C4-2B (cell line): ENCODE data around the gene SLC26A3.

Source experiments
- H3K27ac ChIP-seq: fragments of 450-650 bp; 2 replicates; pipeline ENCODE4 v1.5.1; 2017
- ZFX ChIP-seq: fragments of 450-650 bp; IDR thresholded peaks from 2 replicates; pipeline ENCODE4 v1.6.1; 2017
- TF ChIP-seq, protein P1 (sequence below): fragments of 450-650 bp; conservative IDR thresholded peaks from 2 replicates; pipeline ENCODE4 v1.5.1; 2017; ENCODE audit warnings: mild to moderate bottlenecking

Gene SLC26A3

DNA sequence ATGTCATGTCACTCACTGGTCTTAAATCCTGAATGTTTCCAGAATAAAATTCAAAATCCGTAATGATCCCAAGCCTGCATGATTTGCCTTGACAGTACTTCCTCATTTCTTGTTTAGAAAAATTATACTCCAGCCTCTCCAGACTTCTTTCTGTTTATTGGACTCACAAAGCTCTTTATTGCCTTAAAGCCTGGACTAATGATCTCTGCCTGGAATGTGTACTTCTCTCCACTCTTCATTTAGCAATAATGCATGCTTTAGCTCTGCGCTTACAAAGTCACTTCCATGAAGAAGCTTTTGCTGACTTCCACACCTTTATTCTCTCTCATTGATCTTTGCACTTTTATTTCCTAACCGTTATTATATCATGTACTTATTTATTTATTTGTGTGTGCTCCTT is 27.4 kb upstream of the SLC26A3 start:
- no peak overlapping the region for H3K27ac ChIP-seq

DNA sequence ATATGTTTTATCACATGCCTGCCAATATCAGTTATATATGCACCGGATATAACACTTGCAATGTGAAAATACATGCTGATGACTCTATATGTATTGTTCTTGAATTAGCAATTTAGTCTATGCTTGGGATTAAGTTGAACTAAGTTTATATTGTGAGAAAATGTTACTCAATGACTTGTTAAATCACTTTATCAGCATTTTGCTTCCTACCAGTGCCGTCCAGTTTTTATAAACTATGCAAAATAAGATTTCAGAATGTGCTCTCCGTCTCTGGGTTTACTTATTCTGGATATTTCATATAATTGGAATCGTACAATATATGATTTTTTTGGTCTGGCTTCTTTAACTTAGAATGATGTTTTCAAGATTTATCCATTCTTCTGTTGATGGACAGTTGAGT is 25.5 kb upstream of the SLC26A3 start:
- no peak for TF ChIP-seq ZFX
- TF ChIP-seq, protein P1, sequence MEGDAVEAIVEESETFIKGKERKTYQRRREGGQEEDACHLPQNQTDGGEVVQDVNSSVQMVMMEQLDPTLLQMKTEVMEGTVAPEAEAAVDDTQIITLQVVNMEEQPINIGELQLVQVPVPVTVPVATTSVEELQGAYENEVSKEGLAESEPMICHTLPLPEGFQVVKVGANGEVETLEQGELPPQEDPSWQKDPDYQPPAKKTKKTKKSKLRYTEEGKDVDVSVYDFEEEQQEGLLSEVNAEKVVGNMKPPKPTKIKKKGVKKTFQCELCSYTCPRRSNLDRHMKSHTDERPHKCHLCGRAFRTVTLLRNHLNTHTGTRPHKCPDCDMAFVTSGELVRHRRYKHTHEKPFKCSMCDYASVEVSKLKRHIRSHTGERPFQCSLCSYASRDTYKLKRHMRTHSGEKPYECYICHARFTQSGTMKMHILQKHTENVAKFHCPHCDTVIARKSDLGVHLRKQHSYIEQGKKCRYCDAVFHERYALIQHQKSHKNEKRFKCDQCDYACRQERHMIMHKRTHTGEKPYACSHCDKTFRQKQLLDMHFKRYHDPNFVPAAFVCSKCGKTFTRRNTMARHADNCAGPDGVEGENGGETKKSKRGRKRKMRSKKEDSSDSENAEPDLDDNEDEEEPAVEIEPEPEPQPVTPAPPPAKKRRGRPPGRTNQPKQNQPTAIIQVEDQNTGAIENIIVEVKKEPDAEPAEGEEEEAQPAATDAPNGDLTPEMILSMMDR, result no peak
- no peak overlapping the region for H3K27ac ChIP-seq

More for the DNA sequence above, 27.4 kb upstream of the SLC26A3 start:
- TF ChIP-seq ZFX, result no peak
- TF ChIP-seq, protein P1, result no peak

DNA sequence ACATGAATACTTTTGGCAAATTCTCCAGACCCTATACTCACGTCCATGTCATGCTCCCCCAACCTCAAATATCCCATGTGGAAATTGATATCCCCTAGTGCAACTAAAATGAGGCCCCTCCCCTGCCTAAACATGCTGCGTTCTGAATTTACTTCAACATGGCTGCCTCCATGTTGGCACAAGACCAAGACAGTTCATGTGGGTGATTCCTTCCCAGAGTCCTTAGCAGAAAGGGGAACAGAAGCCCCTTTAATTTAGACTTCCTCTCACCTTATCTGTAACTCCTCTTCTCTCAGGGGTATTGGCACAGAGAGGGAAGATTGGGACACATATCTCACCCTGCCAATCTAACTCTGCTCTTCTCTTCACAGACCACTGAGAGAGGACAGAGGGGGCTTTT is 24.5 kb upstream of the SLC26A3 start:
- no peak overlapping the region for H3K27ac ChIP-seq
- TF ChIP-seq, protein P1, result no peak
- TF ChIP-seq ZFX, result no peak

DNA sequence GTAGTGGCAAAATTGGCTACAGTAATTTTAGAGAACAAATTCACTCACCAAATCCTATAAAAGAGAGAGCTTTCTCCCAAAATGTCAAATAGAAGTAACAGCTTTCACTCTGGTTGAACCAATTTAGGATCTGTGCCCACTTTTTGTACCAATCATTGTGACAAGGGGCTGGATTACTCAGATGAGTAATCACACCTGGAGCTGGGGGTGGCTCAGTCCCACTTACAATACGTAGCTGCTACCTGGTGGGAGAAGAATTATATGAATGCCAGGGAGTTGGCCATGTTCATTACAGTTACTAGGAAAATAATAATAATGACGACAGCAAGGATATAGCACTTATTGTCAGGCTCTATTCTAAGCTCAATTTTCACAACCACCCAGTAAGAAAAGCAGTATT is 23.4 kb upstream of the SLC26A3 start:
- TF ChIP-seq, protein P1, result no peak
- TF ChIP-seq ZFX, result no peak
- no peak overlapping the region for H3K27ac ChIP-seq

DNA sequence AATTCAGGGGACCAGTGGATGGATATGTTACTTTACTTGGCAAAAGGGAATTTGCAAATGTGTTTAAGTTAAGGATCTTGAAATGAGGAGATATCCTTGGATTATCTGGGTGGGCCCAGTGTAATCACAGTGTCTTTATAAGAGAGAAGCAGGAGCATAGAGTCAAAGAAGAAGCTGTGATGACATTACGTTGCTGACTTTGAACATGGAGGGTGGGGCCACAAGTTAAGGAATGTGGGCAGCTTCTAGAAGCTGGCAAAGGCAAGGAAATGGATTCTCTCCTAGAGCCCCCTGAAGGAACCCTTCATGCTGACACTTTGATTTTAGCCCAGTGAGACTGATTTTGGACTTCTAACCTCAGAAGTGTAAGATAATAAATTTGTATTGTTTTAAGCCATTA is 21.8 kb upstream of the SLC26A3 start:
- H3K27ac ChIP-seq, result no peak overlapping the region
- TF ChIP-seq ZFX, result no peak
- TF ChIP-seq, protein P1, result no peak

DNA sequence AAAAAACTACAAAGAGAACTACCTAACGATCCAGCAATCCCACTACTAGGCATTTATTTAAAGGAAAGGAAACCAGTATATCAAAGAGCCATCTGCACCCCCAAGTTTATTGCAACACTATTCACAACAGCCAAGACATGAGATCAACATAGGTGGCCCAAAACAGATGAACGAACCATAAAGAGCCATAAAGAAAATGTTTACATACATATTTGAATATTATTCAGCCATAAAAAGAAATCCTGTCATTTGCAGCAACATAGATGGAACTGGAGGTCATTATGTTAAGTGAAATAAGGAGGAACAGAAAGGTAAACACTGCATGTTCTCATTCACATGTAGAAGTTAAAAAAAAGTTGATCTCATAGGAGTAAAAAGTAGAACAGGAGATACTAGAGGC is 15.6 kb upstream of the SLC26A3 start:
- no peak for TF ChIP-seq ZFX
- TF ChIP-seq, protein P1, result no peak
- no peak overlapping the region for H3K27ac ChIP-seq

DNA sequence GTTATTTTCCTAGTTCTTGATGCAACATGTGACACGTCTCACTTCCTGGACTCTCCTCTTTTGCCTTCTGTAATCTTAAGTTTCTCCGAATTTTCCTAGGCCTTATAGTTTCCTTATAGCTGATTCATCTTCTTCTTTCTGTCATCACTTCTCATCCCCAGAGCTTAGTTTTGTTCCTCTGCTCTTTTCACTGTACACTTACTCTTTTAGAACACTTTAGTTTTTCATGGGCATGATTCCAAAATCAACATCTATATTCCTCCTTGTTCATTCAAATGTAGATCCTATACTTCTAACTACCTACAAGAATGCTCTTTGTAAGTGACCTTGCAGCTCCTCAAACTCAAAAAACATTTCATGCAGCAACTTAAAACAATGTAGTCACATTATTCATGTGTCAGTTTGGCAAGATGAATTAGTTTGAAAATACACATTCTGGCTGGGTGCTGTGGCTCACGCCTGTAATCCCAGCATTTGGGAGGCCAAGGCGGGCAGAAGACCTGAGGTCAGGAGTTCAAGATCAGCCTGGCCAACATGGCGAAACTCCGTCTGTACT is 13.1 kb upstream of the SLC26A3 start:
- H3K27ac ChIP-seq, result peak overlapping the region; percentile 66
- TF ChIP-seq, protein P1, result no peak
- TF ChIP-seq ZFX, result no peak
